PFSK-1 (cell line): Measurements from ENCODE around the gene TECTB.

Source experiments
- POLR2AphosphoS5 ChIP-seq: IDR thresholded peaks from 2 replicates; pipeline ENCODE4 v1.6.1; 2012; ENCODE audit warnings: low read depth, mild to moderate bottlenecking, control low read depth, low read length, moderate library complexity
- REST ChIP-seq, 2 experiments: IDR thresholded peaks; 2 replicates each; pipeline versions ENCODE4 v1.6.1 to v1.8.0; 2011 to 2012; ENCODE audit warnings: low read depth in 2 of 2, low read length in 2 of 2, control low read depth in 1 of 2, inconsistent platforms in 1 of 2, mild to moderate bottlenecking in 1 of 2, moderate library complexity in 1 of 2; ENCODE audit not compliant: insufficient read depth in 1 of 2
- SIN3A ChIP-seq: IDR thresholded peaks from 2 replicates; pipeline ENCODE4 v1.6.1; 2012; ENCODE audit warnings: mild to moderate bottlenecking, low read length, moderate library complexity, borderline replicate concordance; ENCODE audit not compliant: insufficient read depth
- TAF1 ChIP-seq: IDR thresholded peaks from 2 replicates; pipeline ENCODE4 v1.6.1; 2012; ENCODE audit warnings: low read length, control low read depth, borderline replicate concordance; ENCODE audit not compliant: insufficient read depth

GRCh38 chr10:112279433-112279832 is 3.8 kb upstream of the TECTB start:
- no peak for TF ChIP-seq TAF1
- TF ChIP-seq POLR2AphosphoS5: no peak
- no peak for TF ChIP-seq REST (IDR thresholded peaks at IDR 0.05; ENCODE audit: insufficient read depth in 1 of 2, low read depth in 2 of 2, low read length in 2 of 2)
- TF ChIP-seq SIN3A: no peak
